ENCODE results near the gene PARD3B.

The PARD3B gene

GRCh38 chr2:205024822-205025518 lies 479.7 kb downstream of the PARD3B start:
- peak in 6 of 10 donors; percentile 6 to 79 (median 41) for DNase-seq

GRCh38 chr2:205025580-205026240 lies 480.4 kb downstream of the PARD3B start:
- no peak for DNase-seq
- intact Hi-C loops (cut with DNase I), result no loop called here

More at GRCh38 chr2:205024822-205025518, 479.7 kb downstream of the PARD3B start:
- intact Hi-C loops (cut with DNase I), result no loop called here

GRCh38 chr2:205030695-205031094 lies 485.4 kb downstream of the PARD3B start:
- intact Hi-C loops (cut with DNase I), result no loop called here

GRCh38 chr2:205032093-205032551 lies 486.8 kb downstream of the PARD3B start:
- intact Hi-C loops (cut with DNase I), result no loop called here
- DNase-seq, result no peak

More at GRCh38 chr2:205030695-205031094, 485.4 kb downstream of the PARD3B start:
- DNase-seq, result no peak

- DNase-seq, result no peak
- intact Hi-C loops (cut with DNase I), result no loop called here
Observed at GRCh38 chr2:205033431-205033830, 488.2 kb downstream of the PARD3B start.

GRCh38 chr2:205034034-205034433 lies 488.8 kb downstream of the PARD3B start:
- intact Hi-C loops (cut with DNase I), result no loop called here
- DNase-seq, result no peak

- no peak for DNase-seq
- intact Hi-C loops (cut with DNase I), result no loop called here
Observed at GRCh38 chr2:205040323-205040722, 495.0 kb downstream of the PARD3B start.

- no peak for DNase-seq
- intact Hi-C loops (cut with DNase I), result no loop called here
Observed at GRCh38 chr2:205041472-205042130, 496.3 kb downstream of the PARD3B start.

- DNase-seq, result no peak
- intact Hi-C loops (cut with DNase I), result no loop called here
Observed at GRCh38 chr2:205043285-205043684, 498.0 kb downstream of the PARD3B start.

GRCh38 chr2:205045706-205046105 lies 500.4 kb downstream of the PARD3B start:
- intact Hi-C loops (cut with DNase I), result no loop called here
- DNase-seq, result no peak

- DNase-seq, result no peak
- intact Hi-C loops (cut with DNase I), result no loop called here
Observed at GRCh38 chr2:205047273-205047839, 502.1 kb downstream of the PARD3B start.

GRCh38 chr2:205051417-205051816 lies 506.1 kb downstream of the PARD3B start:
- no peak for DNase-seq
- intact Hi-C loops (cut with DNase I), result no loop called here

- intact Hi-C loops (cut with DNase I), result no loop called here
- DNase-seq, result no peak
Observed at GRCh38 chr2:205052781-205053180, 507.5 kb downstream of the PARD3B start.

- DNase-seq, result no peak
- intact Hi-C loops (cut with DNase I), result no loop called here
Observed at GRCh38 chr2:205053827-205054410, 508.6 kb downstream of the PARD3B start.

- intact Hi-C loops (cut with DNase I), result no loop called here
- DNase-seq, result no peak
Observed at GRCh38 chr2:205054789-205055188, 509.5 kb downstream of the PARD3B start.

- no peak for DNase-seq
Observed at GRCh38 chr2:205055251-205055650, 510.0 kb downstream of the PARD3B start.

GRCh38 chr2:205056151-205056561 lies 510.9 kb downstream of the PARD3B start:
- no peak for DNase-seq
- intact Hi-C loops (cut with DNase I), result no loop called here

More at GRCh38 chr2:205055251-205055650, 510.0 kb downstream of the PARD3B start:
- intact Hi-C loops (cut with DNase I), result no loop called here

GRCh38 chr2:205058409-205058808 lies 513.1 kb downstream of the PARD3B start:
- intact Hi-C loops (cut with DNase I), result no loop called here
- no peak for DNase-seq

- intact Hi-C loops (cut with DNase I), result no loop called here
- no peak for DNase-seq
Observed at GRCh38 chr2:205060269-205060668, 515.0 kb downstream of the PARD3B start.

GRCh38 chr2:205066081-205066480 lies 520.8 kb downstream of the PARD3B start:
- DNase-seq, result no peak
- intact Hi-C loops (cut with DNase I), result no loop called here

GRCh38 chr2:205069928-205070327 lies 524.7 kb downstream of the PARD3B start:
- intact Hi-C loops (cut with DNase I), result no loop called here
- DNase-seq, result no peak

Measured in posterior cingulate gyrus (tissue), 11 donors.